ENCODE results near the gene RNPEPL1.

The RNPEPL1 gene

GRCh38 chr2:240586198-240586918, 18.1 kb downstream of the RNPEPL1 start, which contains the start of gene CAPN10:
TSS of gene CAPN10 (plus strand) at chr2:240586734. CDS start at chr2:240586912, 178 bp downstream.
- TF ChIP-seq CTCF (IDR thresholded peaks at IDR 0.05; ENCODE audit: insufficient read depth, low read depth, low read length, missing control alignments), result no peak
- DNase-seq (ENCODE audit: low read depth), result peak; percentile 97
- peak within 1 kb of the TSS; percentile 98 for H3K4me3 ChIP-seq (ENCODE audit: low read length)

GRCh38 chr2:240586919-240587800, 18.9 kb downstream of the RNPEPL1 start:
- peak; percentile 54 for DNase-seq (ENCODE audit: low read depth)
- peak overlapping the region; percentile 98 for H3K4me3 ChIP-seq (ENCODE audit: low read length)
- TF ChIP-seq CTCF (IDR thresholded peaks at IDR 0.05; ENCODE audit: insufficient read depth, low read depth, low read length, missing control alignments), result no peak

DNA sequence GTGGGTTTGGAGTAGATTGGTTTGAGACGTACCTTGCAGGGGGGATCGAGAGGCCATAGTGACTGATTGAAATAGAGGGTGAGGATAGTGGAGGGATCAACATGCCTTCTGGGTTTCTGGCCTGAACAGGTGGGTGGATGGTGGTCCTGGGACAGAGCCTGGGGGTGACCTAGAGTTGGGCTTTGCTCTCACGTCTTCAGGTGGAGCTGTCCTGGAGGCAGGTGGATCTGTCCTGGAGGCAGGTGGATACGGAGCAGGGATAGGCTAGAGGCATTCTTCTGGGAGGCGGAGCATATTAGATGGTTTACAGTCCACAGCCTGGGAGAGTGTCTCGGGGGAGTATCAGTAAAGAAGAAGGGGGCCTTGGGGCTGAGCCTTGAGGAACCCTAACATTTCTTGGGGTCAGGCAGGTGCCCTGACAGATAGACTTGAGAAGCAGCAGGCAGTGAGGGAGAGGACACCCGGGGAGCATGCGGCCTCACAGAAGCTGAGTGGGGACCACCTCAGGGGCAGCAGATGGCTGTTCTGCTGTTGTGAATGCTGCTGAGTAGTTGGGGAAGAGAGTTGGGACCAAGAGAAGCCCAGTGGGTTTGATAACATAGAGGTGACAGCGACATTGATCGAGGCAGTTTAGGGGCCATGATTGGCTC, 19.8 kb downstream of the RNPEPL1 start:
- no peak for TF ChIP-seq CTCF (IDR thresholded peaks at IDR 0.05; ENCODE audit: insufficient read depth, low read depth, low read length, missing control alignments)
- DNase-seq (ENCODE audit: low read depth), result no peak
- peak overlapping the region; percentile 98 for H3K4me3 ChIP-seq (ENCODE audit: low read length)

GRCh38 chr2:240588669-240589068, 20.4 kb downstream of the RNPEPL1 start:
- no peak for DNase-seq (ENCODE audit: low read depth)
- no peak for TF ChIP-seq CTCF (IDR thresholded peaks at IDR 0.05; ENCODE audit: insufficient read depth, low read depth, low read length, missing control alignments)
- H3K4me3 ChIP-seq (ENCODE audit: low read length), result no peak overlapping the region

DNA sequence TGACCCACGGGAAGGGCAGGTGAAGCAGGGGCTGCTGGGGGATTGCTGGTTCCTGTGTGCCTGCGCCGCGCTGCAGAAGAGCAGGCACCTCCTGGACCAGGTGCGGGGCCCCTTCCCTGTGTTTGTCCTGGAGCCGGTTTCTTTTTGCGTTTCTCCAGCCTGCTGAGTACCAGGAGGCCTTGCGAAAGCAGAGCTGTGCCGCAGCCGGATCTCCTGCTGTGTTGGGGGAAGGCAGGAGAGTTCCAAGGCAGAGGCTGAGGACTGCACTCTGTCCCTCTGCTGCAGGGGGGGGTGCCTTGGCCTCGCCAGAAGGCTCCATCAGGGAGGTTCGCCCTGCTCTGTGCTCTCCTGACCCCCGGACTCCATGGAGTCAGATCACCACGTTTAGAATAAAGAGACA, 21.1 kb downstream of the RNPEPL1 start:
- no peak for DNase-seq (ENCODE audit: low read depth)
- H3K4me3 ChIP-seq (ENCODE audit: low read length), result no peak overlapping the region
- no peak for TF ChIP-seq CTCF (IDR thresholded peaks at IDR 0.05; ENCODE audit: insufficient read depth, low read depth, low read length, missing control alignments)

DNA sequence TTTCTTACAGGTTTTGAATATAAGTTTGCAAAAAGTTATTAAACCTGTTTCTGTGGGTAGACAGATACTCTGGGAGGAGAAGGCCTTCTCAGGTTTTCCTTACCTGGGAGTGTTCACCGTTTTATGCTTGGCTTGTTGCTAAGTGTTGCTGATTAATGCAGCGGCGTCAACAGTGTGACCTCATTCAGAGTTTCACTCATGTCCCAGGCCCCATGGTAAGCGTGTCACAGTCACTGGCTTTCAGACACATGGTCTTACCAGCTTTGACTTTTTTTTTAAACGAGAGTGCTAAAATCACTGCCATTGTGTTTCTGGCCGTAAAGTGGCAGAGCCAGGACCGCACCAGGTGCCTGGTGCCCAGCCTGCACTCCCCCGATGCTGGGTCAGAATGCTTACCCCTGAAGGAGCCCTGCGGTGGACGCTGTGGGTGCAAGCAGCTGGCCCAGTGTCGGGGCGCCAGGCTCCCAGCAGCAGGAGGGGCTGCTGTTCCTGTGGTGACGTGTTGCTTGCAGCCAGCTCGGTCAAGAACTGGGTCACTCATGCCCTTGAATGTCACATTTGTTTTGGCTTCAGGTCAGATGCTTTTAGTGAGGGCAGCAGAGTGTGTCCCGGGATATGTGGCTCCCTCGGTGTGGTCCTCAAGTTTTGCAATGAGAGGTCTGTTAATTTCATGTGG, 21.7 kb downstream of the RNPEPL1 start:
- DNase-seq (ENCODE audit: low read depth), result no peak
- no peak for TF ChIP-seq CTCF (IDR thresholded peaks at IDR 0.05; ENCODE audit: insufficient read depth, low read depth, low read length, missing control alignments)
- no peak overlapping the region for H3K4me3 ChIP-seq (ENCODE audit: low read length)

Measured in epithelial cell of esophagus (primary cell).